GM18951 (cell line): Measurements from ENCODE around the gene SULT6B1.

Experiments
- POLR2A ChIP-seq: IDR thresholded peaks from 4 replicates; pipeline ENCODE4 v1.6.1; 2011; ENCODE audit warnings: mild to moderate bottlenecking; ENCODE audit not compliant: insufficient read length, insufficient read depth; ENCODE audit errors: extremely low read depth
- in situ Hi-C: fragments of 300-500 bp; cut with MboI; formaldehyde crosslinking; loops from one replicate; pipeline ENCODE4 v1.12.0; 2022; ENCODE audit warnings: low sequenced_read_pairs, mixed read lengths, inconsistent platforms; ENCODE audit not compliant: unreplicated experiment

Gene SULT6B1

DNA sequence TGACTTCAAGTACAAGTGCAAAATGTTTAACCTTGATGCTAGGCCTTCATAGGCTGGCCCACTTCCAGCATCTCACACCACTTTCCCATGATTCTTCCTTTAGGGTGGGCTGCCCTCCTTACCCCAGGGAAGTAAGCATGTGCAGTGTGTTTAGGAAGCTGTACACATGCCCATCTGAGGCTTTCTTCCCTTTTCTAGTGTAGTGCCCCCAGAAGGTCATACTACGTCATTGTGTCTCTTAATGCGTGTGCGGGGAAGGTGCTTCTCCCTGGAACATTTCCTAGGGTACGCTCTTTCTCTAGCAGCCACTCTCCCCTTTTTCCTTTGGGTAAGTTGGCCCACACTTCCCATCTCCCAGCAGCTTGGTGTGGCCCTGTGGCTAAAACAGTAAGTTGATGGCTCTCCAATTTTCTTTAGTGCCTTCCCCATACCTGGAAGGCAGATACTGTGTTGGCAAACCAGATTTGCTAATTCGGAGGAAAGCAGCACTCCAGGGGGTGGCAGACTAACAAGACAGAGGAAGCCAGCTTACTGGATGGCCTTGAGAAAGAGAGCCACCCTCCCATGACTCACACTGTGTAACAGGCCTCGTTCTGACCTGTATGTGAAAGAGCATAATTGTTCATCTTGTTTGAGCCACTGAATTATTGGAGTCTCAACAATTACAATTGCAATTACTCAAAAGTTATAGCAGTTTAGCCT, 1.1 kb upstream of the SULT6B1 start:
- in situ Hi-C loops = loop anchor here (25.0 kb wide), 1 partner anchor 698 kb away; no protein-coding TSS in a partner anchor

DNA sequence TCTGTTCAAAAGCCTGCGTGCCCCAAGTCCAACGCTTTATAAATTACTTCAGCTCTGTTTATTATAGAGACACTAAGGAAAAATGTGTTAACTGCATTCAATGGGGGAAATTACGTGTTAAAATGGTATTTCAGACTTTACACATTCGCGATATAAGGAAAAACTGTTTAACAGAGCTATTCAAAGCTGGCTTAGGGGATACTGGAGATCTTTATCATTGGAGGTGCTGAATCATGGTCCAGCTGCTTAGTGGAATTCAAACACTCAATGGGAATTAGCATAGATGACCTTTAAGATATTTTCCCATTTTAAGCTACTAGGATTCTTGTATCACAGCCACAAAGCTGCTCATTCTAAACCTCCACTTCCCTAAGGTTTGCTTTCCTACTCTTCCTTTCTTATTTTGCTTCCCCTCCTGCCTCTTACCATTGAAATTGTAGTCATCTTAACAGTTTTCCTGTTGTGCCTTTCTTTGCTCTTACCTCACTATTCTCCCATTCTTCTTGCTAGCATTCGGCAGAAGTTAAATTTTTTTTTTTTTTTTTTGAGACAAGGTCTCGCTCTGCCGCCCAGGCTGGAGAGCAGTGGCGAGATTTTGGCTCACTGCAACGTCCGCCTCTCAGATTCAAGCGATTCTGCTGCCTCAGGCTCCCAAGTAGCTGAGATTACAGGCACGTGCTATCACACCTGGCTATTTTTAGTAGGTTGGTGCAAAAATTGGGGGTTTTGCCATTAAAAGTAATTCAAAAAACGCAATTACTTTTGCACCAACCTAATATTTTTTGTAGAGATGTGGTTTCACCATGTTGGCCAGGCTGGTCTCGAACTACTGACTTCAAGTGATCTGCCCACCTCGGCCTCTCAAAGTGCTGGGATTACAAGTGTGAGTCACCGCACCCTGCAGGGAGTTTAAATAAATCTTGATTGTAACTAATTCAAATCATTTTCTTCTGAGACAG, 6.5 kb downstream of the SULT6B1 start:
- no peak for TF ChIP-seq POLR2A
- in situ Hi-C loops = loop anchor here (25.0 kb wide), 1 partner anchor 705 kb away; no protein-coding TSS in a partner anchor

More for the DNA sequence above, 1.1 kb upstream of the SULT6B1 start:
- TF ChIP-seq POLR2A = no peak

- in situ Hi-C loops = loop anchor here (25.0 kb wide), 1 partner anchor 707 kb away; no protein-coding TSS in a partner anchor
- TF ChIP-seq POLR2A = no peak
These were observed 7.8 kb downstream of the SULT6B1 start for GRCh38 chr2:37180640-37181039.

DNA sequence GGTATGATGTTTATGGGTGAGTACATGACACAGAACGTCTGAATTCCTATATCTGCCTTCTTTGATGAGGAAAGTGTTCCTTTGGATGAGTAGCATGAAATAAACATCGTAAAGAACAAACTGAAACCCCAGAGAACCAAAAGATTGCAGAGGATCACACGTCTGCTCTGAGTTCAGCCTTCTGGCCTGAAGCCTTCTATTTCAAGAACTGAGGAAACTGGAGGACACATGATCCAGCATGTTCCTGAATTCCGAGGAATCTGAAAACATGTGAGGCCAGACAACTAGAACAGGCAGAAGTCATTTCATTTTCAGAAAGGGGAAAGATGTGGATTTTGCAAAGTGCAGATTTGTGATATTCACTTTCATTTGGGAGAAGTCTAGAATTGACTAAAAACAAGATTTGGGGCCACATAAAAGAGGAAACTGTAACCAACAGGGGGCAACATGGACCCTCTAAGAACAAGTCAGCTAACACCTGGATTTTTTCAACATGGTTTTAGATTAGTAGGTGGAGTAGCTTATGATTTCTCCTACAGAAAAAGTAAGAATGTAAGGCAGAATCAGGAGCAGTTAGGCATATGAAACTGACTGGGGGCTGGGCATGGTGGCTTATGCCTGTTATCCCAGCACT, 8.3 kb downstream of the SULT6B1 start:
- in situ Hi-C loops = loop anchor here (25.0 kb wide), 1 partner anchor 707 kb away; no protein-coding TSS in a partner anchor
- no peak for TF ChIP-seq POLR2A

DNA sequence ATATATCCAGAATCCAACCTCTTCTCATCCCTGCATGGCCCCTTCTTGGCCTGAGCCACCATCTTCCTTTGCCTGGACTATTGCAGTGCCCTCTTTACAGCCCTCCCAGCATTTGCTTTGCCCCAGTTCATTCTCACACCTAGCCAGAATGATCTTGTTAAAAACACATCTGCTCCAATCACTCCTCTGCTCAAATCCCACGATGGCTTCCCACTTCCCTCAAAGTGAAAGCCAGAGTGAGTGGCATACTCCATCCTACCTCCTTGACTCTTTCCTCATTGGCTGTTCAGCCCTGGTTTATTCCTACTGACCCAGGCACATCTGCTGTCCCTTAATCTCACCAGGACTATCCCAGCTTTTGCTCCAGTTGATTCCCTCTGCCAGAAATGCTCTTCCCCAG, 14.7 kb downstream of the SULT6B1 start:
- in situ Hi-C loops = no loop called here
- TF ChIP-seq POLR2A = no peak

DNA sequence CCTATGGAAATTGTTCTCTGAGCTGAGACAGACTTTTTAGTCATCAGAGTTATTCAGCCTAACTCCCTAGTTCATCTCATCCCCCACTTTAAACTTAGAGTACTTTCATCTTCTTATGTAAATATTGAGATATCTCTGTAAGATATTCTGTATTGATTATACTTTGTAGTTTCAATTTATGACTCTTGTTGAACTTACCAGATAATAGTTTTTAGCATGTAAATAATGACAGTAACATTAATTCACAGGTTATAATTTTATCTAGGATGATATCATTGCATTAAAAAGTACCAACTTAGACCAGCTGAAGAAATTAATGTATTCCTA, 16.9 kb downstream of the SULT6B1 start:
- no peak for TF ChIP-seq POLR2A
- in situ Hi-C loops = no loop called here

DNA sequence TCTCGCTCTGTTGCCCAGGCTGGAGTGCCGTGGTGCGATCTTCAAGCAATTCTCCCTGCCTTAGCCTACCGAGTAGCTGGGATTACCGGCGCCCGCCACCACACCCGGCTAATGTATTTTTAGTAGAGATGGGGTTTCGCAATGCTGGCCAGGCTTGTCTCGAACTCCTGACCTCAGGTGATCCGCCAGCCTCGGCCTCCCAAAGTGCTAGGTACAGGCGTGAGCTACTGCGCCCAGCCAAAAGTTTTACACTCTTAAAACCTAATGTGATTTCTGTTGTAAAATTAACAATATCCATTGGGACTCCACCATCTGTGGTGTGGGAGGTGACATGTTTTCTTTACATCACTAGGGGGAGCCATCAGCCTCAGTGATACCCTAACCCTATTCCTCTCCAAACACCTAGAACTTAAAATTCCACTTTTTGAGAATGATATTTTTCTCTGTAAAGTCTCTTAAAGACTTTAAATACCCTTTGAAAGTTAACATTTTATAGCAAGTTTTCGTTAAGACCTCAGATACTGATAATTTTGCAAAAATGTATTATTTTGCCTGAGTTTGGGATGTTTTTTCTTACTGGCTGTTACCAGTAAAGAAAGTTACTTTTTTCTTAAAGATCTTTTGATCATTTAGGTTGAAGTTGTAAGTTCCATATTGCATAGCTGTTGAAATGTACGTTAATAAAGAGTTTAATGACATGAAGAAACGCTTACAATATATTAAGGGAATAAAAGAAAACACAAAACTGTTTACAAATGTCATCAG, 20.1 kb downstream of the SULT6B1 start:
- in situ Hi-C loops = no loop called here

GRCh38 chr2:37167636-37168180, 20.8 kb downstream of the SULT6B1 start:
- no peak for TF ChIP-seq POLR2A
- in situ Hi-C loops = no loop called here

More for the DNA sequence above, 20.1 kb downstream of the SULT6B1 start:
- TF ChIP-seq POLR2A = no peak

GRCh38 chr2:37164757-37165156, 23.7 kb downstream of the SULT6B1 start:
- no peak for TF ChIP-seq POLR2A
- in situ Hi-C loops = no loop called here

DNA sequence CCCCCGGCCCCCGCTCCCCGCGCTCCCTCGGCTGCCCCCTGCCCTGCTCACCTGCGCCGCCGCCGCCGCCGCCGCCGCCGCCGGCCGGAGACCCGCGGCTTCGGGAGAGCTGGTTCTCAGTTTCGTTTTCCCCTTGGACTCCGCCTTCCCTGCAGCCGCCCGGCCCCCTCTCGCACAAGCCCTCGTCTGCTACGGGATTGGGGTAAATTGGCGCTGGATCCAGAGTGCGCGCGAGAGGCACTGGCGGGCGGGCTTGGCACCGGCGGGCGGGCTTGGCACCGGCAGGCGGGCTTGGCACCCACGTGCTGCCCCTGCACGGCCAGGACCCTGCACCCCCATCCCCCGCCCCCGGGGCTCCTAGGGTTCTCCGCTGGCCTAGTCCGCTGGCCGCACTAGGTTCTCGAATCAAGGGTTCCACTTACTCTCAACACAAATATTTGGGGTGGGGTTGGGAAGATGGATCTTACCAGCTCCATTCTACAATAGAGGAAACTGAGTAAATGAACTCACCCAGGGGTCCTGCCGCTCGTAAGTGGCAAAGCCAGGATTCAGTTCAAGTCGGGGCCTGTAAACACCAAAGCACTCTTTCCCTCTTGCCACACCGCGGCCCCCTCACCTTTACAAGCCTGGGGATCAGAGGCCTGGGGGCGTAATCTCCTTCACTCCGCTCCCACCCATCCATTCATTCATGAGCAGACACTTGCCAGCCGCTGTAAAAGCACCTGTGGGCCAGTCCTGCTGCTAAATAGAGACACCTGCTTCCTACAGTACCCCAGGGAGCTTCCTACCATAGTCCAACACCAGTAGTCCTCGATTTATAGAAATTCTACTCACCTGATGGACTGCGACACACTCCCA, 31.4 kb downstream of the SULT6B1 start, which contains the start of gene EIF2AK2:
EIF2AK2 (minus strand) TSS at position 124 of the 858 bp plus-strand sequence. CDS start 9,174 bp downstream, outside the sequence.
- in situ Hi-C loops = no loop called here
- TF ChIP-seq POLR2A = peak; percentile 66
